Right cardiac atrium (tissue), 5 donors: ENCODE results near the gene SPTBN5. TPM values are rescaled to one million over a fixed set of nuclear protein-coding genes. Genes with fewer than 3 reads are reported as not detected.

Source experiments
- ATAC-seq, 2 donors: fragments of 200-7000 bp; cut with Tn5 transposase; one replicate each; pipeline versions ENCODE4 v1.8.0 to v1.9.1; 2020; ENCODE audit warnings: moderate library complexity in 2 of 2, mild to moderate bottlenecking in 1 of 2
- DNase-seq, 3 donors: peaks; one replicate each; pipeline ENCODE4 v3.0.0-alpha.2; 2020
- H3K27ac ChIP-seq: one replicate; pipeline ENCODE4 v1.5.1; 2013; ENCODE audit warnings: mild to moderate bottlenecking, low read length, control low read depth, moderate library complexity
- H3K27me3 ChIP-seq: one replicate; pipeline ENCODE4 v1.6.1; 2013; ENCODE audit not compliant: control insufficient read depth, insufficient read depth
- H3K4me1 ChIP-seq: one replicate; pipeline ENCODE4 v1.6.1; 2013; ENCODE audit warnings: low read length; ENCODE audit not compliant: control insufficient read depth, insufficient read depth
- H3K4me3 ChIP-seq: one replicate; pipeline ENCODE4 v1.5.1; 2013; ENCODE audit warnings: low read length, control low read depth
- H3K9me3 ChIP-seq: one replicate; pipeline ENCODE4 v1.6.1; 2013; ENCODE audit warnings: low read length; ENCODE audit not compliant: control insufficient read depth
- WGBS: extraction: QIAGEN DNeasy Blood & Tissue Kit; methylation state at CpG from one replicate; pipeline ENCODE4 v1.1.7; 2013; 5-methylcytosine and 5-hydroxymethylcytosine counted together
- intact Hi-C, 4 donors: fragments of 100-400 bp; cut with DNase I; formaldehyde crosslinking; loops; one replicate each; pipeline versions ENCODE4 v1.11.0 to v1.14.0; 2022 to 2023
- polyA plus RNA-seq: library from polyadenylated mRNA; stranded (reverse); fragments of 200-250 nt; gene quantifications from one replicate; pipeline ENCODE4 v1.2.3, GENCODE V29; 2013
- total RNA-seq, 4 donors: library from RNA; stranded (reverse); fragmentation: NEBNext Ultra II Directional; extraction: Animal tissue kit (Norgen Biotek cat#: 25700); gene quantifications; one replicate each; pipeline ENCODE4 v1.2.1, GENCODE V29; 2021
- donor health status: healthy with polysubstance abuse.
- donor health status: DM: no; HTN: yes; CAD: no.
- donor health status: DM: no; HTN: no; CAD: no.
- donor health status: DM: no; HTN: yes; CAD: no; lungs with severe emphysema.
- donor health status: DM: yes; HTN: yes; CAD: no.

Gene SPTBN5
- total and polyA plus RNA-seq, 5 donors: 1.7 to 4.3 (median 3.6) TPM

DNA sequence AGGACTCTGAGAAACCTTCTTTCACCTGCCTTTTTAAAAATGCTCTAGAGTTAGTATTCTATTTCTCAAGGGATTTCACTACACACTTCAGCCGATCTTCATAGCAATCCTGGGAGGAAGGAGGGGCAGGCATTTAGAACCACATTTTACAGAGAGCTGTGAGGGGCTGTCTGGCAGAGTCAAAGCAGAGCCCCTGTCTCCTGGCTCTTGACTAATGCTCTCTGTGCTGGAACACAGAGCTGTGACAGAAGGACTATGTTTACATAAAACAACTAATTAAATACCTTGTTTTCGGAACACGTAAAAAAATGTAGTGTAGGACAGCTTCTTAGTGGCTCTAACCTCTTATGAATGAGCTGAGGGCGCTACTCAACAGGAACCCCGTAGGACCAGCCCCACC is 7.6 kb upstream of the SPTBN5 start:
- peaks cover 6% of the 10 kb centered on the region for H3K4me1 ChIP-seq
- ATAC-seq (no peak), DNase-seq (no peak)
- H3K27me3 ChIP-seq: no peaks in the 10 kb centered on the region
- 76% methylated on average over 5 of the region's 5 CpGs for WGBS
- H3K27ac ChIP-seq: no peak overlapping the region
- intact Hi-C loops: loop anchor here in 1 of 4 donors (10.0 kb wide), 1 partner anchor 127 kb away; the partner anchor contains the start of gene MAPKBP1
- H3K4me3 ChIP-seq: no peak overlapping the region
- H3K9me3 ChIP-seq: no peaks in the 10 kb centered on the region

DNA sequence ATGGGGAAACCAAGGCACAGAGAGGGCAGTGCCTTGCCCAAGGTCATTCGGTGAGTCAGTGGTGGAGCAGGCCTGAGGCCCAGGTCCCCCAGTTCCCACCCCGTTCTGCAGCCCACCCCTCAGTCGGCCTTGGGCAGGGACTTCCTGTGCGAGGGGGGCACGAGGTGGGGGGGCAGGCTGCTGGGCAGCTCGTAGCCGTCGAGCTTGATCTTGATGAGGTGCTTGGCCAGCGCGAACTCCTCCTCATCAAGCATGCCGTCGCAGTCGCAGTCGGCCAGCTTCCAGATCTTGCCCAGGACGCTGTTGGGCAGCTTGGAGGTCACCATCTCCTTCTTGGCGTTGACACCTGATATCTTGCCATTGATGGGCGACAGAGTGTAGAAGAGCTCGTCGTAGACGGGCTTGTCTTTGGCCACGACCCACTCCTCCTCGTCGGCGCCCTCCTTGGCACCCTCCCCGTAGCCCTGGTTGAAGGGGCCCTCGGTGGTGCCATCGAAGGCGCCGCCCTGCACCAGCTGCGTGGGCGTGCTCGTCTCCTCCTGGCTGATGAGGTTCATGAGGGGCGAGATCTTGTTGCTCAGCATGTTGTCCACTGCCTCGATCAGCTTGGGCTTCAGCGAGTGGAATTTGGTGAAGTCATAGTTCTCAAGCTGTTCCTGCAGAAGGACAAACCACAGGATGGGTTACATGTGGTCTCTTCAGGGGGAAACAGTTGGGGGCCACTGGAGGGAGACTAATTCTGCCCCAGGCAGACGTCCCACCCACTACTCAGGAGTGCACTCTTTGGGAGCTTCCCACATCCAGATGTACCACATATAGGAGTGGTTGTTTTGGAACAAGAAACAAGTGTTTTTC is 6.9 kb upstream of the SPTBN5 start:
- no peaks in the 10 kb centered on the region for H3K27me3 ChIP-seq
- no peak overlapping the region for H3K4me3 ChIP-seq
- no peak overlapping the region for H3K27ac ChIP-seq
- WGBS: 64% methylated on average over 36 of the region's 36 CpGs
- no peaks in the 10 kb centered on the region for H3K9me3 ChIP-seq
- intact Hi-C loops: loop anchor here in 1 of 4 donors (10.0 kb wide), 1 partner anchor 126 kb away; the partner anchor contains the start of gene MAPKBP1
- ATAC-seq: no peak
- peaks cover 6% of the 10 kb centered on the region for H3K4me1 ChIP-seq
- DNase-seq: peak in 1 of 3 donors; percentile 60

DNA sequence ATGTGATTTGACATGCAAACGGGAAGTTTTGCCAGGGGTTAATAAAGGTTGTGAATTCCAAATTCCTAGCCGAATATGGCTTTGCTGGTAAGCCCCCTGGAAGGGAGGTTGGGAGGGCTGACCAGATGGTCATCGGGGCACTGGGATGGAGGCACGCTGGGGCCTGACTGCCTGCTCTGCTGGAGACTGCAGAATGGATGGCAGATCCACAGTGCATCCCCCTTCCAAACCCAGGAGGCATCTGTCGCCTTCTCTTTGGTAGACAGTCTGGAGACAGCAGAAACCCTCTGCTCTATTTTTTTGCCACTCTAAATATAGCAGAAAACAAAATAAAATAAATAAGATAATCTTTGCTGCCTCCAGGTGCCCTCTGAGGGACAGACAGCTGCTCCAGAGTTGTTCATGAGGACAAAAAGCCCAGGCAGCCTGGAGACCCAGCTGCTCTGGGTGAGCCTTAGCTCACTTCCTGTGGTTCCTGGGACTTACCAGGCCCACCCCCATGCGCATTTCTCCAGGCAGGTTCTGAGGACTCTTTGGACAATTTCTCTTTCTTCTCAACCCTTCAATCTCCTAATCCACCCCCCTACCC is 6.1 kb upstream of the SPTBN5 start:
- Histone ChIP-seq H3K27ac (peak overlapping the region; percentile 27), H3K4me1 (peaks cover 4% of the 10 kb centered on the region), H3K27me3 (no peaks in the 10 kb centered on the region), H3K9me3 (no peaks in the 10 kb centered on the region), H3K4me3 (no peak overlapping the region)
- ATAC-seq (no peak), DNase-seq (peak in 1 of 3 donors; percentile 45)
- WGBS: 68% methylated on average over 6 of the region's 6 CpGs
- intact Hi-C loops: loop anchor here in 1 of 4 donors (10.0 kb wide), 1 partner anchor 125 kb away; the partner anchor contains the start of gene MAPKBP1

DNA sequence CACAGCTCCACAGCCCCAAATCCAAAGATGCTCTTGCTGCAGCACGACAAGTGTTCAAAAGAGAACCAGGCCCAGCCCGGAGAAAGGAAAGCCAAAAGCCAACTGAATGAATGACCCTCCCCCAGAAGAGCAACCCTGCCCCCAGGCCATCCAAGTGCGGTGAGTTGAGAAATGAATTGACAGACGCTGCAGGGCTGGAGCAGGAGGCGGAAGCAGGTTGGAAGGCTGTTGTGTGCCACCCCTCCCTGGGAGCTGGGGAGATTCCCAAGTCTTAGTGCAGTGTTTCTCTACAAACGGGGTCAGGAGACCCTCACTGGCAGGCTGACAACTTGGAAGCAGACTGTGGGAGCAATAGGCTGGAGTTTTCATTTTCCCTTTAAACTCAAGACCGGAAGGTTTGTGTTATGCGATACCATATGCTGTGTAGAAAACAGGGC is 3.5 kb upstream of the SPTBN5 start:
- Histone ChIP-seq H3K4me1 (peaks cover 10% of the 10 kb centered on the region), H3K4me3 (no peak overlapping the region), H3K9me3 (no peaks in the 10 kb centered on the region), H3K27ac (no peak overlapping the region), H3K27me3 (no peaks in the 10 kb centered on the region)
- no peak for ATAC-seq
- DNase-seq: peak in 1 of 3 donors; percentile 3
- 73% methylated on average over 8 of the region's 8 CpGs for WGBS
- intact Hi-C loops: no loop called here

DNA sequence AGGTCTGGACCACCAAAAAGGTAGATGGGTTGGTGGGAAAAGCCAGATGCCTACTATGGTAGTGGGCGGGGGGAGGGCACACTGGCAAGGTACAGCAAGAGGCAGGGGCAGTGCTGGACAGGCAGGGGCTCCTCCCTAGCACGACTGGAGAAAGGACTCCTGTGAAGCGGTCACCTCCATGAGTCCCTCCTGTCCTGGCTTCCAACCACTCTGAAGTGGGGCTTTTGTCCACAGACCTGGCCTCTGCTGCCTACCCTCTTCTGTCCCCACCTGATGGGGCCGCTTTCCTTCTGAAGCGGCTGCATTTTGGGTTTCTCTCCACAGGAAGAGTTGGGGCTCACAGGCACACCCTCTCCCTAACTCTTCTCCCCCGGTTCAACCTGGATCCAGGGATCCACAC is 2.7 kb upstream of the SPTBN5 start:
- H3K27ac ChIP-seq: no peak overlapping the region
- WGBS: 87% methylated on average over 6 of the region's 6 CpGs
- peak in 2 of 3 donors; percentile 5 to 38 for DNase-seq
- intact Hi-C loops: no loop called here
- no peaks in the 10 kb centered on the region for H3K27me3 ChIP-seq
- H3K4me3 ChIP-seq: no peak overlapping the region
- ATAC-seq: no peak
- H3K4me1 ChIP-seq: peaks cover 10% of the 10 kb centered on the region
- no peaks in the 10 kb centered on the region for H3K9me3 ChIP-seq

DNA sequence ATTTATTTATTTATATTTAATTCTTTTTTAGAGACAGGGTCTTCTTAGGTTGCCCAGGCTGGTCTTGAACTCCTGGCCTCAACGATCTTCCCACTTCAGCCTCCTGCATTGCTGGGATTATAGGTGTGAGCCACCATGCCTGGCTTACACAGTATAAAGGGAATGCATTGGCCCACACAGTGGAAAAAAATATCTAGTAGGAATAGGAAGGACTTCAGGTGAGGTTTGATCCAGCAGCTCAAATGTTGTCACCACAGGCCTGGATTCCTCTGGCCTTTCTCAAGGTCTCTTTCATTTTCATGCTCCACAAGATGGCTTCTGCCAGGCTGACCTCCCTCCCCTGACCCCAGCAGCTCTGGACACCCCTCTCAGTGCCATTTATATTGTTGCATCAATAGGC is 2.1 kb upstream of the SPTBN5 start:
- WGBS: 100% methylated on average over 1 of the region's 1 CpG
- no peak overlapping the region for H3K27ac ChIP-seq

DNA sequence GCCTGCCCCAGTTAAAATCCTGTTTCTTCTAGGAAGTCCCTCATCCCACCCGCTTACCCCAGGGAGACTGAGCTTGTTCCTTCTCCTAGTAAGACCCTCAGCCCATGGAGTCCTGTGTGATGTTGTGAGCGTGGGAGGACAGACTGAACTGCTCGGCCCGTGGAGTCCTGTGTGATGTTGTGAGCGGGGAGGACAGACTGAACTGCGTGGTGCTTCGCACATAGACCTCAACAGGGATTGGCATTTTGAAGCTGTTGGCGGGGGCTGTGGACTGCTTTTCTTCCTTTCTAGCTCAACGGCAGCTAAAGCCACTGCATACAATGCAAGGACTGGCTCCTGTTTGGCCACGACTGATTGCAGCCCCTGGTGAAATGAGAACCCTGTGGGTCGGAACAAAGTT is 1.6 kb upstream of the SPTBN5 start:
- Histone ChIP-seq H3K27ac (peak overlapping the region; percentile 35), H3K4me3 (no peak overlapping the region), H3K9me3 (no peaks in the 10 kb centered on the region), H3K27me3 (no peaks in the 10 kb centered on the region), H3K4me1 (peaks cover 10% of the 10 kb centered on the region)
- intact Hi-C loops: no loop called here
- 91% methylated on average over 11 of the region's 11 CpGs for WGBS
- ATAC-seq (no peak), DNase-seq (peak in 1 of 3 donors; percentile 32)

More for the DNA sequence above, 2.1 kb upstream of the SPTBN5 start:
- no peaks in the 10 kb centered on the region for H3K9me3 ChIP-seq
- peaks cover 10% of the 10 kb centered on the region for H3K4me1 ChIP-seq
- intact Hi-C loops: no loop called here
- ATAC-seq: no peak
- DNase-seq: peak in 1 of 3 donors; percentile 14
- no peaks in the 10 kb centered on the region for H3K27me3 ChIP-seq
- no peak overlapping the region for H3K4me3 ChIP-seq

DNA sequence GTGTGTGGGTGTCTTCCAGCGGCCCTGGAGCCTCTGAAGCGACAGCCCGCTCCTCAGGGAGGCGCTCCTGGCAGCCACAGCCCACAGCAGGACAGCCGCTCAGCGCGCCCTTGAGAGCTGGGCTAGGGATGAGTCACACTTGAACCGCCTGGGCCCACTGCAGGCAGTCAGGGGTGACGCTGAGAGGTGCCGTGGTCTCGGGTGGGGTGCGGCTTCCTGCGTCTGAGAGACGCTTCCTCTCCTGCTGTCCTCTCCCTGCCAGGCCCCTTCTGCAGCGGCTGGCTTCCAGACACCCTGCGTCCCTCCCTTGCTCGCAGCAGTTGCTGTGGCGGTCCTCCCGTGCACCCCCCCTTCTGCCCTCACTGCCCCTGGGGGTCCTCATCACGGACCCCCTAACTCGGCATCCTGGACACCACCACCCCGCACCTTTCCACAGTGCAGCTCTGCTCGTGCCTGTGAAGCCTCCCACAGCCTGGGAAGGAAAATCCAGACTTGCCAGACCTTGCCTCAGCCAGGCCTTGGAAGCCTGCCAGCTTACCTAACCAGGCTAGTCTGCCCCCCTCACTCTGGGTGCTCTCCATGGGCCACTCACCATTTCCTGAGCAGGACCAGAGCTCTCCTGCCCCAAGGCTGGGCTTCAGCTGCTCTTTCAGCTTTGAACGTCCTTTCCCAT is 1.1 kb upstream of the SPTBN5 start:
- H3K4me3 ChIP-seq: peak overlapping the region; percentile 18
- DNase-seq (peak; percentile 88 to 93 (median 92)), ATAC-seq (peak; percentile 84 to 93)
- peak overlapping the region; percentile 35 for H3K27ac ChIP-seq
- H3K4me1 ChIP-seq: peaks cover 10% of the 10 kb centered on the region
- no peaks in the 10 kb centered on the region for H3K27me3 ChIP-seq
- 8% methylated on average over 24 of the region's 24 CpGs for WGBS
- no peaks in the 10 kb centered on the region for H3K9me3 ChIP-seq
- intact Hi-C loops: no loop called here

DNA sequence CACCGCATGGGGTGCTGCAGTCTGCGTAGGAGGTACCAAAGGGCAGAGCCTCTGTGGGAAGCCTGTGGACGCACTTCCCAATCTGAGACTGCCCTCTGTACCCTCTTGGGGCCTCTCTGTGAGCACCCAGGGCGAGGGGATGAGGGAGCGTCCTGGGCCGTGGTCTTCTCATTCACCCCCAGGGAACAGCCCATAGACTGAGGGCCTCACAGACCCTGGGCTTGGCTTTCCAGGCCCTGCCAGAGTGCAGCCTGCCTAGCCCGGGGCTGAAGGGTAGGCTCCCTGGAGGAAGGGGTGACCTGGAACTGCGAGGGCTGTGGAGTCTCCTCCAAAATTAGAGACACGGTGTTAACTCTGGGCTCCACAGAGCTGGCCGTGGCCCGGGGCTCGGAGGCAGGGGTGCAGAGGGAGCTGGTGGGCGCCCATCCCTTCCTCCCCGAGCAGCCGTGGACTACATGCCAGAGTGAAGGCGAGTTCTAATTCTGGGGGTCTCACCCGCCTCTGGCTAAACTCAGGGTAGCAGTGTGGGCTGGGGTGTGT is 468 bp upstream of the SPTBN5 start:
- H3K27ac ChIP-seq: peak overlapping the region; percentile 35
- peaks cover 10% of the 10 kb centered on the region for H3K4me1 ChIP-seq
- DNase-seq (peak in 1 of 3 donors; percentile 44), ATAC-seq (peak; percentile 0 to 2)
- H3K27me3 ChIP-seq: no peaks in the 10 kb centered on the region
- H3K9me3 ChIP-seq: no peaks in the 10 kb centered on the region
- peak overlapping the region; percentile 18 for H3K4me3 ChIP-seq
- intact Hi-C loops: no loop called here
- 41% methylated on average over 17 of the region's 17 CpGs for WGBS

DNA sequence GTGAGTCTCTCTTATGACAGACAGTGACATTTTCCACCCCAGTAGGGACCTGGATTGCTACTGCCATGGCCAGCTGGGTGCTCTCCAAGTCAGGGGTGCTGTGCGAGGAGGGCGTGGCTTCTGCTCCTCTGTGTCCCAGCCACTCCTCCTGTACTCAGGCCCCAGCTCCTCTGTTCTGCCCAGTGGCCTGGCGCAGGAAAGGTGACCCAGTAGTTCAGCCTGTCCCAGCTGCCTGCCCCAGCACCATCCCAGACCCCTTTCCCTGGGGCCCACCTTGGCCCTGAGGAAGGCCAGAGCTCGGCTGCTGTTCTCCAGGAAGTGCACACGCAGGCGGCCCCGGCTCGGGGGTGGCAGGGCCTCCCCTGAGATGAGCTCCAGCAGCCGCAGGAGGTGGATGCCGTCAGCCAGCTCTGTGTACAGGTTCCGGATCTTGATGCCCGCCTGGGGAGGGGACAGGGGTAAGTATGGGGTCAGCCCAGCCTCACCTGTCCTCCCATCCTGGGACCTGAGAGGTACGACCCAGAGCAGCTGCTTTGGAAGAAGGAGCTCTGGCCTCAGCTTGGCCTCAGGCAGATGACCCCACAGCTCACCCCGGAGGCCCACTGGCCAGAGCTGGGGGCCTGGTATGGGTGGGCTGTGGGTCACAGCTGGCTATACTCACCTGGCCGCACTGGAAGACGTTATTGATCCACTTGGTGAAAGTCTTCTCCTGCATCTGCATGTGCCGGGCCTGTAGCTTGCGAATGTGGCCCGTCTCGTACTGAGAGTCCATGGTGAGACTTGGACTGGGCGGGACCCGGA is 1.0 kb downstream of the SPTBN5 start:
- Histone ChIP-seq H3K27ac (peak overlapping the region; percentile 59), H3K4me3 (peak overlapping the region; percentile 15), H3K9me3 (no peaks in the 10 kb centered on the region), H3K4me1 (peaks cover 10% of the 10 kb centered on the region), H3K27me3 (no peaks in the 10 kb centered on the region)
- ATAC-seq: peak; percentile 64 to 75
- peak; percentile 71 to 89 (median 89) for DNase-seq
- 67% methylated on average over 22 of the region's 22 CpGs for WGBS
- intact Hi-C loops: no loop called here
